HCT116 (cell line): ENCODE measurements around the gene WNK1. TPM values are rescaled to one million over a fixed set of nuclear protein-coding genes. Genes with fewer than 3 reads are reported as not detected.

ENCODE experiments used
- ATAC-seq: fragments of 200-7000 bp; cut with Tn5 transposase; 2 replicates; pipeline ENCODE4 v1.9.1; 2020; ENCODE audit warnings: mild to moderate bottlenecking, moderate library complexity
- BruUV-seq: library from RNA; stranded (reverse); fragments of 400-500 nt; replicated peaks from 2 replicates; lab custom pipeline; 2021; lab: Mats Ljungman, UMichigan
- CTCF ChIA-PET: fragments of 300-600 bp; sonication (Branson Sonifier 250); formaldehyde crosslinking; loops from one replicate; lab custom pipeline; 2021; ENCODE audit warnings: antibody characterized with exemption; lab: Charles Lee
- POLR2A ChIA-PET: fragments of 300-600, 350-600 bp; sonication (Branson Sonifier 250); formaldehyde crosslinking; loops from one replicate; lab custom pipeline; 2021; ENCODE audit warnings: antibody characterized with exemption; lab: Charles Lee
- RAD21 ChIA-PET, 2 experiments: fragments of 300-600 bp; sonication (Branson Sonifier 250); formaldehyde crosslinking; loops; one replicate each; lab custom pipeline; 2023; ENCODE audit warnings: low total read pairs in 2 of 2; ENCODE audit not compliant: uncharacterized antibody in 2 of 2, unreplicated experiment in 2 of 2, low non-redundant PET in 1 of 2; lab: Charles Lee
- DNase-seq: peaks from one replicate; pipeline ENCODE4 v3.0.0-alpha.2; 2010; ENCODE audit warnings: low read depth, low spot score
- H2AFZ ChIP-seq: fragments of 200-600 bp; shearing (Covaris generic), sonication (generic); 2 replicates; pipeline ENCODE4 v1.6.1; 2017; ENCODE audit warnings: low read depth, mixed run types, mixed read lengths, antibody characterized with exemption, low read length; ENCODE audit not compliant: poor library complexity, severe bottlenecking
- H3K27ac ChIP-seq: 2 replicates; pipeline ENCODE4 v1.5.1; 2012; ENCODE audit warnings: low read depth, low read length
- H3K27me3 ChIP-seq: fragments of 200-600 bp; sonication (generic); 2 replicates; pipeline ENCODE4 v1.6.1; 2016; ENCODE audit warnings: mixed run types, low read length, mixed read lengths; ENCODE audit not compliant: insufficient read depth
- H3K36me3 ChIP-seq, 2 experiments: fragments of 200-500 bp in 1 of 2; fragments of 200-600 bp in 1 of 2; sonication (Bioruptor generic) in 1 of 2; sonication (generic) in 1 of 2; 2 replicates each; pipeline versions ENCODE4 v1.5.1 to v1.6.1; 2014 to 2016; ENCODE audit warnings: low read length in 2 of 2, inconsistent platforms in 1 of 2, mixed read lengths in 1 of 2, mixed run types in 1 of 2; ENCODE audit not compliant: insufficient read depth in 2 of 2, control insufficient read depth in 1 of 2
- H3K4me1 ChIP-seq, 2 experiments: fragments of 200-600 bp in 1 of 2; sonication (generic) in 1 of 2; 2 replicates each; pipeline versions ENCODE4 v1.5.1 to v1.6.1; 2012 to 2017; ENCODE audit warnings: low read length in 2 of 2, inconsistent platforms in 1 of 2, mild to moderate bottlenecking in 1 of 2, mixed read lengths in 1 of 2, mixed run types in 1 of 2, moderate library complexity in 1 of 2; ENCODE audit not compliant: insufficient read depth in 2 of 2, control insufficient read depth in 1 of 2
- H3K4me2 ChIP-seq: fragments of 200-600 bp; sonication (generic); 2 replicates; pipeline ENCODE4 v1.6.1; 2017; ENCODE audit warnings: mixed run types, low read length, mixed read lengths
- H3K4me3 ChIP-seq, 2 experiments: fragments of 200-600 bp in 1 of 2; sonication (generic) in 1 of 2; replicated peaks in 1 of 2; 2 replicates each; pipeline ENCODE4 v1.5.1; 2011 to 2016; ENCODE audit warnings: low read length in 2 of 2, control low read depth in 1 of 2, low read depth in 1 of 2, mild to moderate bottlenecking in 1 of 2, mixed read lengths in 1 of 2, mixed run types in 1 of 2
- H3K79me2 ChIP-seq: fragments of 200-600 bp; sonication (generic); 2 replicates; pipeline ENCODE4 v1.6.1; 2017; ENCODE audit warnings: mild to moderate bottlenecking, mixed run types, low read length, moderate library complexity, mixed read lengths; ENCODE audit not compliant: insufficient read depth
- H3K9ac ChIP-seq: fragments of 200-600 bp; sonication (generic); 2 replicates; pipeline ENCODE4 v1.6.1; 2016; ENCODE audit warnings: low read length, mixed read lengths
- H3K9me2 ChIP-seq: fragments of 200-600 bp; sonication (generic), shearing (Covaris generic); 2 replicates; pipeline ENCODE4 v1.6.1; 2017; ENCODE audit warnings: mixed run types, mild to moderate bottlenecking, moderate library complexity; ENCODE audit not compliant: insufficient read depth
- H3K9me3 ChIP-seq, 2 experiments: fragments of 200-500 bp in 1 of 2; fragments of 200-600 bp in 1 of 2; sonication (Bioruptor generic) in 1 of 2; sonication (generic) in 1 of 2; 2 replicates each; pipeline ENCODE4 v1.6.1; 2014 to 2017; ENCODE audit warnings: low read length in 2 of 2, mixed read lengths in 2 of 2, inconsistent platforms in 1 of 2, low read depth in 1 of 2, mild to moderate bottlenecking in 1 of 2, mixed run types in 1 of 2, moderate library complexity in 1 of 2; ENCODE audit not compliant: control insufficient read depth in 1 of 2, insufficient read depth in 1 of 2
- H4K20me1 ChIP-seq: fragments of 200-600 bp; sonication (generic), shearing (Covaris generic); 2 replicates; pipeline ENCODE4 v1.6.1; 2017; ENCODE audit warnings: mixed run types, mild to moderate bottlenecking, moderate library complexity; ENCODE audit not compliant: insufficient read depth
- ATF3 ChIP-seq: IDR thresholded peaks from 2 replicates; pipeline ENCODE4 v1.6.1; 2012
- CBX3 ChIP-seq: IDR thresholded peaks from 2 replicates; pipeline ENCODE4 v1.6.1; 2012; ENCODE audit warnings: low read depth
- CEBPB ChIP-seq: IDR thresholded peaks from 2 replicates; pipeline ENCODE4 v1.6.1; 2012; ENCODE audit warnings: low read depth
- EGR1 ChIP-seq: IDR thresholded peaks from 2 replicates; pipeline ENCODE4 v1.6.1; 2012; ENCODE audit warnings: low read depth
- ELF1 ChIP-seq: IDR thresholded peaks from 2 replicates; pipeline ENCODE4 v1.6.1; 2012; ENCODE audit warnings: low read depth, borderline replicate concordance
- EZH2 ChIP-seq: fragments of 200-600 bp; sonication (generic); IDR thresholded peaks from 2 replicates; pipeline ENCODE4 v1.6.1; 2017; ENCODE audit warnings: antibody characterized with exemption, mixed run types
- EZH2phosphoT487 ChIP-seq: fragments of 200-600 bp; IDR thresholded peaks from 2 replicates; pipeline ENCODE4 v1.6.1; 2018; ENCODE audit warnings: antibody characterized with exemption, borderline replicate concordance
- JUND ChIP-seq: IDR thresholded peaks from 2 replicates; pipeline ENCODE4 v1.6.1; 2012
- POLR2A ChIP-seq: IDR thresholded peaks from 2 replicates; pipeline ENCODE4 v1.7.0; 2011; ENCODE audit warnings: borderline replicate concordance; ENCODE audit not compliant: insufficient read depth, insufficient read length; ENCODE audit errors: extremely low read depth
- RAD21 ChIP-seq: IDR thresholded peaks from 2 replicates; pipeline ENCODE4 v1.6.1; 2012; ENCODE audit warnings: low read depth, mild to moderate bottlenecking
- SP1 ChIP-seq: IDR thresholded peaks from 2 replicates; pipeline ENCODE4 v1.6.1; 2012; ENCODE audit warnings: low read depth
- TCF7L2 ChIP-seq: IDR thresholded peaks from 2 replicates; pipeline ENCODE4 v1.7.0; 2011; ENCODE audit warnings: borderline replicate concordance, inconsistent platforms; ENCODE audit not compliant: insufficient read depth, insufficient read length; ENCODE audit errors: extremely low read depth
- YY1 ChIP-seq: IDR thresholded peaks from 2 replicates; pipeline ENCODE4 v1.6.1; 2011; ENCODE audit warnings: low read length, low read depth, moderate library complexity, mild to moderate bottlenecking; ENCODE audit not compliant: insufficient replicate concordance; ENCODE audit errors: extremely low read depth
- ZNF274 ChIP-seq: fragments of 200-500 bp; sonication (Bioruptor generic); IDR thresholded peaks from 2 replicates; pipeline ENCODE4 v1.6.1; 2014; ENCODE audit warnings: mild to moderate bottlenecking, low read depth, low read length, inconsistent platforms
- intact Hi-C: fragments of 100-400 bp; cut with micrococcal nuclease; formaldehyde crosslinking; loops from 2 replicates; pipeline ENCODE4 v1.10.0; 2022
- total RNA-seq: library from RNA; stranded (reverse); gene quantifications from one replicate; pipeline ENCODE4 v1.2.1, GENCODE V29; 2021; ENCODE audit not compliant: unreplicated experiment

WNK1 gene
- total RNA-seq, 1 experiment from 2014 or later, result 81.0 TPM

DNA sequence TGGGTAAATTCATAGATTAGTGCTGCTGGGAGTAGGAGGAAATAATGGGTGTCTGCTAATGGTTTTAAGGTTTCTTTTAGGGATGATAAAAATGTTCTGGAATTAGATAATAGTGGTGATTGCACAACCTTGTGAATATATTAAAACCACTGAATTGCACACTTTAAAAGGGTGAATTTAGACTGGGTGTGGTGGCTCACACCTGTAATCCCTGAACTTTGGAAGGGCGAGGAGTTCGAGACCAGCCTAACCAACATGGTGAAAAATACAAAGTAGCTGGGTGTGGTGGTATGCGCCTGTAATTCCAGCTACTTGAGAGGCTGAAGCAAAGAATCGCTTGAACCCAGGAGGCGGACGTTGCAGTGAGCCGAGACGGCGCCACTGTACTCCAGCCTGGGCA is 195.9 kb downstream of the WNK1 start:
- no peak for ATAC-seq
- Histone ChIP-seq H3K9me3 (no peaks in the 10 kb centered on the region), H4K20me1 (no peaks in the 10 kb centered on the region), H3K4me3 (peak overlapping the region; percentile 57 to 94), H3K27me3 (no peaks in the 10 kb centered on the region), H3K4me1 (peaks cover 5 to 12% of the 10 kb centered on the region in 2 experiments), H3K36me3 (peaks cover 0 to 13% of the 10 kb centered on the region in 2 experiments; a peak in 2 of 4 replicates), H3K9me2 (no peaks in the 10 kb centered on the region), H3K4me2 (peak overlapping the region; percentile 80), H3K79me2 (peaks cover 54% of the 10 kb centered on the region), H3K27ac (peak overlapping the region; percentile 86), H3K9ac (peak overlapping the region; percentile 91), H2AFZ (no peak overlapping the region)
- TF ChIP-seq ELF1, result no peak
- TF ChIP-seq ATF3, result no peak
- no peak for TF ChIP-seq EZH2
- no peak for TF ChIP-seq CBX3
- no peak for TF ChIP-seq ZNF274
- TF ChIP-seq EGR1, result no peak
- no peak for TF ChIP-seq SP1
- TF ChIP-seq EZH2phosphoT487, result no peak
- TF ChIP-seq POLR2A, result no peak
- TF ChIP-seq YY1, result no peak
- no peak for TF ChIP-seq JUND
- no peak for TF ChIP-seq CEBPB
- no peak for TF ChIP-seq TCF7L2
- TF ChIP-seq RAD21, result no peak
- POLR2A ChIA-PET, result interaction anchor here (1.5 kb wide), 1 partner anchor 7 kb away, joined by 4 read pairs; no protein-coding TSS in a partner anchor
- intact Hi-C loops, result loop anchor here (2.0 to 5.0 kb wide), 2 partner anchors 195 to 634 kb away; partner anchors contain the start of gene WNK1
- no peak for DNase-seq
- RAD21 ChIA-PET, result interaction anchor here in 1 of 2 experiments (0.7 kb wide), 1 partner anchor 378 kb away, joined by 3 read pairs; no protein-coding TSS in a partner anchor
- CTCF ChIA-PET, result interaction anchor here (1.7 kb wide), 1 partner anchor 635 kb away, joined by 9 read pairs; no protein-coding TSS in a partner anchor
- BruUV-seq, result no TSS peak
